Measurements from ENCODE around the gene PKDCC. TPM values are rescaled to one million over a fixed set of nuclear protein-coding genes. Genes with fewer than 3 reads are reported as not detected.

PKDCC gene
- total and polyA plus RNA-seq, 2 donors (not counting 1 experiment from before 2014, with no cell fraction given): 0.20 to 0.82 TPM

- TF ChIP-seq EZH2 (IDR thresholded peaks at IDR 0.05; ENCODE audit: borderline replicate concordance, insufficient read depth, low read depth, low read length, poor library complexity, severe bottlenecking) (no peak), CTCF (IDR thresholded peaks at IDR 0.05) (no peak)
- WGBS (ENCODE audit: insufficient coverage): 100% methylated on average over 3 of the region's 3 CpGs
Observed at GRCh38 chr2:42091671-42092070, 43.9 kb downstream of the PKDCC start.

More at GRCh38 chr2:42091671-42092070, 43.9 kb downstream of the PKDCC start:
- Histone ChIP-seq H3K79me2 (ENCODE audit: control insufficient read depth, insufficient read depth, low read length) (peaks cover 4% of the 10 kb centered on the region), H3K27me3 (replicated peaks in 1 of 4; ENCODE audit: control extremely low read depth in 1 of 4, control insufficient read depth in 3 of 4, insufficient read depth in 4 of 4, low read length in 3 of 4) (peaks cover 0 to 12% (median 1%) of the 10 kb centered on the region in 4 experiments), H3K27ac (ENCODE audit: low read length in 2 of 2) (no peak overlapping the region), H3K9ac (ENCODE audit: low read length) (no peak overlapping the region), H3K4me3 (ENCODE audit: control extremely low read depth in 1 of 5, extremely low read depth in 1 of 5, insufficient read depth in 1 of 5, low read depth in 2 of 5, low read length in 4 of 5) (no peak overlapping the region), H3K4me2 (replicated peaks; ENCODE audit: low read depth, low read length, poor library complexity, severe bottlenecking) (no peak overlapping the region), H3K36me3 (replicated peaks in 1 of 2; ENCODE audit: control extremely low read depth in 1 of 2, control insufficient read depth in 1 of 2, extremely low read depth in 1 of 2, insufficient read depth in 2 of 2, low read length in 1 of 2) (no peaks in the 10 kb centered on the region), H2AFZ (ENCODE audit: insufficient read depth, low read depth, low read length, poor library complexity, severe bottlenecking) (no peak overlapping the region), H3K4me1 (ENCODE audit: control insufficient read depth in 2 of 2, insufficient read depth in 2 of 2, low read length in 2 of 2) (peaks cover 7 to 11% of the 10 kb centered on the region in 2 donors), H3K9me3 (ENCODE audit: control extremely low read depth in 1 of 3, control insufficient read depth in 2 of 3, insufficient read depth in 1 of 3, low read length in 2 of 3) (peaks cover 0 to 3% (median 0%) of the 10 kb centered on the region in 3 donors), H4K20me1 (ENCODE audit: control insufficient read depth, insufficient read depth, low read length, poor library complexity, severe bottlenecking) (no peaks in the 10 kb centered on the region)
- no peak for DNase-seq
- no peaks in the 10 kb centered on the region for H3K9me3 Mint-ChIP-seq (ENCODE audit: insufficient read depth)
- intact Hi-C loops (cut with micrococcal nuclease): loop anchor here (10.0 kb wide), 1 partner anchor 233 kb away; no protein-coding TSS in a partner anchor
- H3K4me3 Mint-ChIP-seq: no peak overlapping the region
- no peak overlapping the region for H3K27ac Mint-ChIP-seq
- CTCF ChIA-PET: interaction anchor here (0.6 to 12.5 kb wide), 12 partner anchors 9 to 239 kb away, joined by 3 to 352 read pairs (median 5); no protein-coding TSS in a partner anchor
- no peak for ATAC-seq (ENCODE audit: low read depth)
- peaks cover 3% of the 10 kb centered on the region for H3K27me3 Mint-ChIP-seq
- H3K4me1 Mint-ChIP-seq: peaks cover 7% of the 10 kb centered on the region
- POLR2A ChIA-PET: no interaction called here
